GM12878 (cell line): Measurements from ENCODE around the gene NCS1. TPM values are rescaled to one million over a fixed set of nuclear protein-coding genes. Genes with fewer than 3 reads are reported as not detected.

Source experiments
- ATAC-seq: fragments of 200-7000 bp; cut with Tn5 transposase; 3 replicates; pipeline ENCODE4 v1.9.1; 2020; ENCODE audit warnings: mild to moderate bottlenecking, moderate library complexity
- BruUV-seq: library from RNA; stranded (reverse); fragments of 400-500 nt; replicated peaks from 2 replicates; lab custom pipeline; 2021; lab: Mats Ljungman, UMichigan
- CTCF ChIA-PET: fragments of 300-600 bp; sonication (Branson Sonifier 250); formaldehyde crosslinking; extraction: SDS; loops from one replicate; lab custom pipeline; 2021; ENCODE audit warnings: inconsistent platforms; lab: Yijun Ruan, JAX
- POLR2A ChIA-PET: fragments of 350-600 bp; formaldehyde crosslinking; extraction: SDS; loops from one replicate; lab custom pipeline; 2021; ENCODE audit warnings: inconsistent platforms; lab: Charles Lee
- RAD21 ChIA-PET: fragments of 300-600 bp; sonication (Branson Sonifier 250); formaldehyde crosslinking; loops from one replicate; lab custom pipeline; 2023; ENCODE audit warnings: antibody characterized with exemption; ENCODE audit not compliant: unreplicated experiment; lab: Charles Lee
- SMC1A ChIA-PET: fragments of 300-600 bp; sonication (Branson Sonifier 250); formaldehyde crosslinking; loops from one replicate; lab custom pipeline; 2023; ENCODE audit not compliant: unreplicated experiment, uncharacterized antibody; lab: Charles Lee
- DNase-seq: peaks from one replicate; pipeline ENCODE4 v3.0.0-alpha.2; 2011; ENCODE audit warnings: low read depth, low spot score
- FAIRE-seq: peaks from 3 replicates; lab custom pipeline; 2011; peaks lifted over from hg19 to GRCh38; lab: Jason Lieb, UNC
- H2AFZ ChIP-seq: 2 replicates; pipeline ENCODE4 v1.6.0; 2011; ENCODE audit warnings: low read depth, low read length, control low read depth; ENCODE audit not compliant: control insufficient read depth
- H3K27ac ChIP-seq: 2 replicates; pipeline ENCODE4 v1.5.1; 2011; ENCODE audit warnings: control low read depth; ENCODE audit not compliant: control insufficient read depth, insufficient read depth
- H3K27me3 ChIP-seq, 2 experiments: replicated peaks in 1 of 2; 2 replicates each; pipeline versions ENCODE4 v1.6.0 to v1.6.1; 2011; ENCODE audit warnings: low read length in 1 of 2; ENCODE audit not compliant: control insufficient read depth in 2 of 2, insufficient read depth in 2 of 2
- H3K36me3 ChIP-seq, 2 experiments: 2 replicates each; pipeline ENCODE4 v1.5.1; 2011; ENCODE audit warnings: low read length in 1 of 2; ENCODE audit not compliant: control insufficient read depth in 2 of 2, insufficient read depth in 2 of 2
- H3K4me1 ChIP-seq: 2 replicates; pipeline ENCODE4 v1.6.1; 2011; ENCODE audit warnings: mild to moderate bottlenecking, low read length, moderate library complexity, mixed read lengths; ENCODE audit not compliant: control insufficient read depth, insufficient read depth
- H3K4me2 ChIP-seq: 2 replicates; pipeline ENCODE4 v1.6.0; 2011; ENCODE audit warnings: control low read depth; ENCODE audit not compliant: control insufficient read depth, insufficient read depth
- H3K4me3 ChIP-seq: fragments of 200-600 bp; sonication (generic); 2 replicates; pipeline ENCODE4 v1.5.1; 2016
- H3K79me2 ChIP-seq: 2 replicates; pipeline ENCODE4 v1.6.0; 2011; ENCODE audit warnings: low read length; ENCODE audit not compliant: control insufficient read depth, insufficient read depth
- H3K9ac ChIP-seq: 2 replicates; pipeline ENCODE4 v1.8.0; 2011; ENCODE audit warnings: low read length, control low read depth, mixed read lengths; ENCODE audit not compliant: control insufficient read depth, insufficient read depth
- H3K9me3 ChIP-seq: replicated peaks from 3 replicates; pipeline ENCODE4 v1.5.1; 2011; ENCODE audit warnings: mild to moderate bottlenecking, low read length; ENCODE audit not compliant: control insufficient read depth, insufficient read depth
- H4K20me1 ChIP-seq: 2 replicates; pipeline ENCODE4 v1.6.0; 2011; ENCODE audit not compliant: control insufficient read depth, insufficient read depth
- ASH2L ChIP-seq: fragments of 300-600, 200-600 bp; sonication (generic); IDR thresholded peaks from 2 replicates; pipeline ENCODE4 v1.6.1; 2017; ENCODE audit warnings: low read depth, mild to moderate bottlenecking, borderline replicate concordance
- IKZF1 ChIP-seq: fragments of 450-650 bp; conservative IDR thresholded peaks from 2 replicates; pipeline ENCODE4 v1.6.1; 2017; ENCODE audit warnings: antibody characterized with exemption, mild to moderate bottlenecking
- IRF5 ChIP-seq: fragments of 450-650 bp; IDR thresholded peaks from 2 replicates; pipeline ENCODE4 v1.6.1; 2017; ENCODE audit warnings: borderline replicate concordance
- MTA2 ChIP-seq: fragments of 450-650 bp; IDR thresholded peaks from 2 replicates; pipeline ENCODE4 v1.6.1; 2016; ENCODE audit warnings: low read depth, mild to moderate bottlenecking, moderate library complexity
- SP1 ChIP-seq: IDR thresholded peaks from one replicate; pipeline ENCODE4 v1.6.1; 2011; ENCODE audit warnings: low read depth, low read length
- TBL1XR1 ChIP-seq: IDR thresholded peaks from 2 replicates; pipeline ENCODE4 v1.6.1; 2012; ENCODE audit warnings: low read depth, low read length, improper control_type of control experiment
- ZNF384 ChIP-seq: IDR thresholded peaks from 2 replicates; pipeline ENCODE4 v1.6.1; 2012; ENCODE audit warnings: low read depth, mild to moderate bottlenecking, low read length, improper control_type of control experiment, borderline replicate concordance
- WGBS: methylation state at CpG from one replicate; pipeline ENCODE4 v1.1.6; 2016; ENCODE audit warnings: low lambda C conversion rate; ENCODE audit not compliant: insufficient replicate concordance, insufficient coverage; ENCODE audit errors: missing lambda C conversion rate; 5-methylcytosine and 5-hydroxymethylcytosine counted together
- in situ Hi-C: fragments of 300-500 bp; cut with MboI; formaldehyde crosslinking; loops from 9 replicates; pipeline ENCODE4 v1.14.3; 2018; ENCODE audit warnings: mixed read lengths
- intact Hi-C: fragments of 100-400 bp; cut with micrococcal nuclease; formaldehyde crosslinking; loops from one replicate; pipeline ENCODE4 v1.14.2; 2022; ENCODE audit not compliant: unreplicated experiment
- polyA plus RNA-seq, 11 experiments: library from polyadenylated mRNA; depleted of rRNA in 4 of 11; unstranded in 6 of 11; stranded (reverse) in 5 of 11; fragments of >200 nt; fragmentation: Nextera tagmentation in 4 of 11; fragmentation: Illumina TruSeq in 1 of 11; extraction: Ambion mirVana in 4 of 11; extraction: Trizol in 1 of 11; gene quantifications; 1 replicate in 1 of 11; 2 replicates in 10 of 11; pipeline versions ENCODE4 v1.2.1 to v1.2.3, GENCODE V29; 2011 to 2016; ENCODE audit warnings: inconsistent platforms in 2 of 11, missing spikeins in 2 of 11, low read depth in 1 of 11
- total RNA-seq, 4 experiments: library from RNA; depleted of rRNA in 3 of 4; stranded (reverse); fragments of >200 nt in 3 of 4; fragmentation: Illumina TruSeq in 1 of 4; extraction: Trizol in 1 of 4; gene quantifications; 2 replicates each; pipeline versions ENCODE4 v1.2.1 to v1.2.3, GENCODE V29; 2013 to 2021

The NCS1 gene
- total and polyA plus RNA-seq, 10 of the 15 experiments (the other 5 are each of a cell fraction or from before 2014, with no cell fraction given): 0.04 to 0.22 (median 0.06) TPM; not detected in 4

GRCh38 chr9:130268521-130269211 is 96.5 kb downstream of the NCS1 start:
- Histone ChIP-seq H3K27me3 (peaks cover 9 to 10% of the 10 kb centered on the region in 2 experiments), H3K4me3 (no peak overlapping the region), H3K27ac (no peak overlapping the region), H3K9ac (no peak overlapping the region), H3K4me1 (no peaks in the 10 kb centered on the region), H3K4me2 (no peak overlapping the region), H3K36me3 (no peaks in the 10 kb centered on the region), H3K79me2 (no peaks in the 10 kb centered on the region), H4K20me1 (no peaks in the 10 kb centered on the region), H2AFZ (no peak overlapping the region), H3K9me3 (no peaks in the 10 kb centered on the region)
- DNase-seq: no peak
- CTCF ChIA-PET: no interaction called here
- FAIRE-seq: no peak
- SMC1A ChIA-PET: no interaction called here
- TF ChIP-seq ZNF384 (no peak), IKZF1 (no peak), TBL1XR1 (no peak), SP1 (no peak), MTA2 (no peak), ASH2L (no peak), IRF5 (no peak)
- BruUV-seq: no TSS peak
- WGBS: 21% methylated on average over 15 of the region's 16 CpGs
- no peak for ATAC-seq
- intact Hi-C loops (no loop called here), in situ Hi-C loops (no loop called here)
- RAD21 ChIA-PET: interaction anchor here (0.8 kb wide), 1 partner anchor 154 kb away, joined by 3 read pairs; no protein-coding TSS in a partner anchor
- POLR2A ChIA-PET: no interaction called here
